Testis (tissue), 2 donors: ENCODE measurements around the gene CROCC2.

Source experiments
- CTCF ChIP-seq, 3 experiments: fragments of 450-650 bp in 2 of 3; fragments of 200-600 bp in 1 of 3; sonication (generic) in 1 of 3; IDR thresholded peaks; one replicate each; pipeline ENCODE4 v1.5.1; 2016 to 2019; ENCODE audit warnings: antibody characterized with exemption in 3 of 3, mild to moderate bottlenecking in 2 of 3, moderate library complexity in 1 of 3
- POLR2A ChIP-seq: fragments of 450-650 bp; IDR thresholded peaks from one replicate; pipeline ENCODE4 v1.6.1; 2017; ENCODE audit warnings: antibody characterized with exemption, mild to moderate bottlenecking, moderate library complexity

- TF ChIP-seq CTCF (IDR thresholded peaks at IDR 0.05) (no peak), POLR2A (no peak)
These were observed 119.5 kb downstream of the CROCC2 start for GRCh38 chr2:241025639-241026038.
